GM21447 (cell line): Measurements from ENCODE around the gene DDX39B.
"Not testable (repeated sequence)": the region's sequence is repeated elsewhere in the genome, so short reads cannot be mapped to it uniquely, and the experiment has no call there.

ENCODE experiments used
- ATAC-seq: cut with Tn5 transposase; IDR thresholded peaks from one replicate; pipeline ENCODE4 v1.9.1; 2021; ENCODE audit not compliant: unreplicated experiment

DDX39B gene

GRCh38 chr6:31529329-31530150 is 12.3 kb downstream of the DDX39B start:
- ATAC-seq = no peak

GRCh38 chr6:31528821-31529328 is 12.9 kb downstream of the DDX39B start, which contains the start of gene MCCD1:
Gene MCCD1, plus strand, starts transcription at chr6:31528962. Its CDS starts 53 bp downstream, at chr6:31529015.
- ATAC-seq = no peak

- no peak for ATAC-seq
Observed at GRCh38 chr6:31528307-31528777, 13.5 kb downstream of the DDX39B start.

- no peak for ATAC-seq
Observed at GRCh38 chr6:31525932-31526591, 15.7 kb downstream of the DDX39B start.

GRCh38 chr6:31525553-31525931 is 16.3 kb downstream of the DDX39B start:
- ATAC-seq = no peak

GRCh38 chr6:31521835-31522234 is 20.0 kb downstream of the DDX39B start:
- no peak for ATAC-seq

GRCh38 chr6:31513456-31514165 is 28.2 kb downstream of the DDX39B start:
- ATAC-seq = no peak

- ATAC-seq = no peak
Observed at GRCh38 chr6:31510007-31510406, 31.8 kb downstream of the DDX39B start.

- ATAC-seq = not testable (repeated sequence)
Observed at GRCh38 chr6:31509036-31509435, 32.8 kb downstream of the DDX39B start.

- ATAC-seq = no peak
Observed at GRCh38 chr6:31502586-31502985, 39.2 kb downstream of the DDX39B start.

- ATAC-seq = not testable (repeated sequence)
Observed at GRCh38 chr6:31499648-31500047, 42.2 kb downstream of the DDX39B start.

- ATAC-seq = no peak
Observed at GRCh38 chr6:31498748-31499147, 43.1 kb downstream of the DDX39B start.

GRCh38 chr6:31497531-31498476 is 44.0 kb downstream of the DDX39B start, which contains the start of gene MICB:
Gene MICB, plus strand, starts transcription at chr6:31498145. Its CDS starts 49 bp downstream, at chr6:31498194.
- peak; percentile 48 for ATAC-seq

- ATAC-seq = not testable (repeated sequence)
Observed at GRCh38 chr6:31496826-31497225, 45.0 kb downstream of the DDX39B start.

- ATAC-seq = no peak
Observed at GRCh38 chr6:31495580-31495979, 46.2 kb downstream of the DDX39B start.

- ATAC-seq = no peak
Observed at GRCh38 chr6:31493875-31494694, 47.7 kb downstream of the DDX39B start.

GRCh38 chr6:31493550-31493874 is 48.3 kb downstream of the DDX39B start:
- ATAC-seq = not testable (repeated sequence)

- ATAC-seq = no peak
Observed at GRCh38 chr6:31490115-31490873, 51.5 kb downstream of the DDX39B start.

GRCh38 chr6:31489086-31489485 is 52.7 kb downstream of the DDX39B start:
- ATAC-seq = no peak
